GM19351 (cell line): ENCODE results near the gene PPM1A.
A peak's percentile ranks its signal among the peaks of the same experiment; 100 is the strongest.

ENCODE experiments used
- ATAC-seq: cut with Tn5 transposase; IDR thresholded peaks from one replicate; pipeline ENCODE4 v1.9.1; 2021; ENCODE audit warnings: mild to moderate bottlenecking, moderate library complexity; ENCODE audit not compliant: unreplicated experiment

PPM1A gene

GRCh38 chr14:60225265-60225664 is 23.8 kb upstream of the PPM1A start:
- no peak for ATAC-seq

- no peak for ATAC-seq
Measured at GRCh38 chr14:60226298-60226697, 22.7 kb upstream of the PPM1A start.

- no peak for ATAC-seq
Measured at GRCh38 chr14:60227291-60227690, 21.7 kb upstream of the PPM1A start.

GRCh38 chr14:60229614-60230013 is 19.4 kb upstream of the PPM1A start:
- no peak for ATAC-seq

- no peak for ATAC-seq
Measured at GRCh38 chr14:60232185-60232584, 16.8 kb upstream of the PPM1A start.

GRCh38 chr14:60233251-60233650 is 15.8 kb upstream of the PPM1A start:
- no peak for ATAC-seq

- no peak for ATAC-seq
Measured at GRCh38 chr14:60233891-60234290, 15.1 kb upstream of the PPM1A start.

GRCh38 chr14:60235440-60235839 is 13.6 kb upstream of the PPM1A start:
- no peak for ATAC-seq

GRCh38 chr14:60238955-60239354 is 10.1 kb upstream of the PPM1A start:
- ATAC-seq = no peak

- no peak for ATAC-seq
Measured at GRCh38 chr14:60240139-60240856, 8.7 kb upstream of the PPM1A start.

GRCh38 chr14:60241091-60241490 is 7.9 kb upstream of the PPM1A start:
- no peak for ATAC-seq

GRCh38 chr14:60242429-60242828 is 6.6 kb upstream of the PPM1A start:
- no peak for ATAC-seq

- no peak for ATAC-seq
Measured at GRCh38 chr14:60245380-60246177, 3.4 kb upstream of the PPM1A start.

- ATAC-seq = peak; percentile 65
Measured at GRCh38 chr14:60247994-60248696, 876 bp upstream of the PPM1A start.

- ATAC-seq = peak; percentile 36
Measured at GRCh38 chr14:60249321-60250256, 568 bp downstream of the PPM1A start.

- ATAC-seq = no peak
Measured at GRCh38 chr14:60250257-60251035, 1.4 kb downstream of the PPM1A start.

- ATAC-seq = no peak
Measured at GRCh38 chr14:60251877-60252276, 2.9 kb downstream of the PPM1A start.

GRCh38 chr14:60252630-60253029 is 3.6 kb downstream of the PPM1A start:
- no peak for ATAC-seq

GRCh38 chr14:60253649-60254048 is 4.6 kb downstream of the PPM1A start:
- ATAC-seq = no peak

GRCh38 chr14:60254176-60254575 is 5.2 kb downstream of the PPM1A start:
- no peak for ATAC-seq
